K562 (cell line): Measurements from ENCODE around the gene ACAP3. TPM values are rescaled to one million over a fixed set of nuclear protein-coding genes. Genes with fewer than 3 reads are reported as not detected.

Experiments used
- CREB1 ChIP-seq, 2 experiments: sonication (generic) in 1 of 2; formaldehyde crosslinking in 1 of 2; IDR thresholded peaks; 2 replicates each; pipeline versions ENCODE4 v1.6.1 to v1.8.0; 2012 to 2022; ENCODE audit warnings: inconsistent platforms in 1 of 2, mild to moderate bottlenecking in 1 of 2, missing genetic modification reagents in 1 of 2, moderate library complexity in 1 of 2
- ELF1 ChIP-seq: fragments of 200-800 bp; sonication (Bioruptor generic); IDR thresholded peaks from 2 replicates; pipeline ENCODE4 v1.6.1; 2016; ENCODE audit warnings: missing genetic modification characterization, missing compliant biosample characterization
- ETV1 ChIP-seq: fragments of 450-650 bp; conservative IDR thresholded peaks from 2 replicates; pipeline ENCODE4 v1.6.1; 2016; ENCODE audit warnings: missing genetic modification characterization, control low read depth, low read depth, missing compliant biosample characterization
- FOXA1 ChIP-seq: fragments of 450-650 bp; IDR thresholded peaks from 2 replicates; pipeline ENCODE4 v1.6.1; 2016; ENCODE audit warnings: mild to moderate bottlenecking, borderline replicate concordance
- MECOM ChIP-seq: fragments of 250-450 bp; sonication (Bioruptor Pico); IDR thresholded peaks from 2 replicates; pipeline ENCODE4 v1.8.0; 2022; ENCODE audit warnings: inconsistent platforms
- NFATC3 ChIP-seq: fragments of 450-650 bp; IDR thresholded peaks from 2 replicates; pipeline ENCODE4 v1.6.1; 2017; ENCODE audit warnings: mild to moderate bottlenecking
- PCBP2 ChIP-seq: fragments of 200-400 bp; formaldehyde crosslinking; IDR thresholded peaks from 2 replicates; pipeline ENCODE4 v1.6.1; 2018; ENCODE audit warnings: low read length, low read depth, mild to moderate bottlenecking, moderate library complexity; ENCODE audit not compliant: poor library complexity, severe bottlenecking
- PML ChIP-seq: IDR thresholded peaks from 2 replicates; pipeline ENCODE4 v1.6.1; 2012; ENCODE audit warnings: low read length, inconsistent platforms
- RCOR1 ChIP-seq, 2 experiments: IDR thresholded peaks; 2 replicates each; pipeline ENCODE4 v1.6.1; 2012; ENCODE audit warnings: low read depth in 2 of 2, low read length in 2 of 2, borderline replicate concordance in 1 of 2, improper control_type of control experiment in 1 of 2
- THAP12 ChIP-seq: fragments of 250-450 bp; sonication (Bioruptor Pico); IDR thresholded peaks from 2 replicates; pipeline ENCODE4 v1.9.0; 2021; ENCODE audit warnings: mild to moderate bottlenecking, inconsistent platforms
- ZBTB11 ChIP-seq, 3 experiments: fragments of 200-800 bp in 1 of 3; fragments of 250-450 bp in 1 of 3; fragments of 450-650 bp in 1 of 3; sonication (Bioruptor Pico) in 1 of 3; sonication (Bioruptor generic) in 1 of 3; formaldehyde crosslinking in 1 of 3; IDR thresholded peaks; 2 replicates each; pipeline versions ENCODE4 v1.6.1 to v1.8.0; 2016 to 2022; ENCODE audit warnings: mild to moderate bottlenecking in 2 of 3, missing genetic modification characterization in 2 of 3, missing compliant biosample characterization in 1 of 3, moderate library complexity in 1 of 3
- ZNF146 ChIP-seq: IDR thresholded peaks from one replicate; pipeline ENCODE4 v1.6.1; 2018; ENCODE audit warnings: missing compliant biosample characterization; ENCODE audit not compliant: unreplicated experiment
- ZNF217 ChIP-seq: sonication (generic); formaldehyde crosslinking; IDR thresholded peaks from 2 replicates; pipeline ENCODE4 v1.8.0; 2022; ENCODE audit warnings: mild to moderate bottlenecking, missing genetic modification reagents
- ZNF224 ChIP-seq: sonication (generic); formaldehyde crosslinking; IDR thresholded peaks from 2 replicates; pipeline ENCODE4 v1.8.0; 2022; ENCODE audit warnings: mild to moderate bottlenecking, missing genetic modification reagents
- ZNF23 ChIP-seq: fragments of 250-450 bp; sonication (Bioruptor Pico); IDR thresholded peaks from 2 replicates; pipeline ENCODE4 v1.4.0; 2020; ENCODE audit warnings: mild to moderate bottlenecking
- ZNF253 ChIP-seq: fragments of 250-450 bp; sonication (Bioruptor Pico); conservative IDR thresholded peaks from 2 replicates; pipeline ENCODE4 v1.6.1; 2021; ENCODE audit warnings: mild to moderate bottlenecking
- ZNF707 ChIP-seq: fragments of 250-450 bp; sonication (Bioruptor Pico); conservative IDR thresholded peaks from 2 replicates; pipeline ENCODE4 v1.8.0; 2022; ENCODE audit warnings: inconsistent platforms, mild to moderate bottlenecking, moderate library complexity
- polyA plus RNA-seq, 8 experiments: library from polyadenylated mRNA; depleted of rRNA in 4 of 8; stranded (reverse) in 5 of 8; unstranded in 3 of 8; fragments of >200 nt; fragmentation: Nextera tagmentation in 2 of 8; fragmentation: Illumina TruSeq in 1 of 8; extraction: Ambion mirVana in 2 of 8; extraction: Trizol in 1 of 8; gene quantifications; 2 replicates each; pipeline versions ENCODE4 v1.2.1 to v1.2.3, GENCODE V29; 2011 to 2014; ENCODE audit warnings: inconsistent platforms in 1 of 8, missing spikeins in 1 of 8
- total RNA-seq, 7 experiments: library from RNA; depleted of rRNA in 6 of 7; stranded (reverse); fragments of >200 nt in 6 of 7; fragmentation: Illumina TruSeq in 2 of 7; extraction: Trizol in 2 of 7; gene quantifications; 2 replicates each; pipeline versions ENCODE4 v1.2.1 to v1.2.3, GENCODE V29; 2011 to 2021; ENCODE audit warnings: low replicate concordance in 1 of 7
- TF ChIP-seq, protein P1 (sequence below): sonication (generic); formaldehyde crosslinking; IDR thresholded peaks from 2 replicates; pipeline ENCODE4 v1.8.1; 2023; ENCODE audit warnings: mild to moderate bottlenecking, missing genetic modification reagents, moderate library complexity
- TF ChIP-seq, protein P2 (sequence below): fragments of 450-650 bp; formaldehyde crosslinking; IDR thresholded peaks from 2 replicates; pipeline ENCODE4 v1.4.0; 2020; ENCODE audit warnings: mild to moderate bottlenecking, moderate library complexity

Gene ACAP3
- total and polyA plus RNA-seq, 9 of the 15 experiments (the other 6 are each of a cell fraction or from before 2014, with no cell fraction given) = 0.01 to 49.0 (median 12.0) TPM

DNA sequence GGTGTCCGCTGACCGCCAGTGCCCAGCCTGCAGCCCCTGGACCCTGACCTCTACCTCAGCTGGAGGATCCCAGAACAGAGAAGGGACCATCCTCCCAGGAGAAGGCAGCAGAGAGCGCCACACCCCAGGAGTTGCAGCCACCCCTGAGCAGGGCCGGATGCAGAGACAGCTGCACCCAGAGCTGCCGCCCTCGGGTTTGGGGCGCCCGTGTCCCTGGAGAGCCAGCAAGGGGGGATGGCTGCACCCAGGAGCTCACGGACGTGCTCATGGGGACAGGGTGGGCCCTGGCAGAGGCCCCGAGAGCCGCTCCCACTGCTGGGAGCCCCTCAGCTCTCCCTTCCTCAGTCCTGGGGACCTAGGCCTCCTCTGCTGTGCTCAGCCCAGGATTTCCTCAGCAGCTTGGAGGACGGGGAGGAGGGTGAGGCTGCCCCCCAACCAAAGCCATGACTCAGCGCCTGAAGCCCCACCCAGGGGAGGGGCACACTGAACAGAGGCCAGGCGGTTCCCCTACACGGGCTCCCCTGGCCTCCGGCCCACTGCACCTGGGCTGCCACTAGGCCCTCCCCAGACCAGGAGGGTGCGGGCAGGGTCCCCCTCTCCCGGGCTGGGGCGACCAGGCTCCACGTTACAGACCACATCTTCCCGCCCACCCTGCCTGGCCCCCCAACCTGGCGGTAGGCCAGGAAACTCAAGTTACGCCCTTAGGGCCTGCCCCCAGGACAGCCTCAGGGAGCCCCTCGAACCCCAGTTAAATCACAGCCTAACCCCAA lies 2.2 kb downstream of the ACAP3 start (continued):
- TF ChIP-seq CREB1 (IDR thresholded peaks at IDR 0.05) = no peak; the same call in 1 of the 2 replicates
- TF ChIP-seq CREB1 (CRISPR knock-in tag; IDR thresholded peaks at IDR 0.05) = no peak
- TF ChIP-seq PCBP2 = no peak
- TF ChIP-seq ZNF217 (CRISPR knock-in tag) = no peak
- no peak for TF ChIP-seq THAP12 (CRISPR knock-in tag)
- TF ChIP-seq ZNF146 (CRISPR knock-in tag) = no peak
- TF ChIP-seq PML = no peak
- 0 out of 2 replicates have a peak, but pooled peaks have one; percentile 47 for TF ChIP-seq ETV1 (tag)
- TF ChIP-seq RCOR1 (IDR thresholded peaks at IDR 0.05; ENCODE audit: borderline replicate concordance in 1 of 2, low read depth in 2 of 2, low read length in 2 of 2) = peak in 1 of 2 experiments; percentile 34; a peak in 1 of 4 replicates
- TF ChIP-seq ZNF224 (CRISPR knock-in tag) = no peak
- no peak for TF ChIP-seq ZNF707 (CRISPR knock-in tag)
- no peak for TF ChIP-seq NFATC3
- TF ChIP-seq, protein P1, sequence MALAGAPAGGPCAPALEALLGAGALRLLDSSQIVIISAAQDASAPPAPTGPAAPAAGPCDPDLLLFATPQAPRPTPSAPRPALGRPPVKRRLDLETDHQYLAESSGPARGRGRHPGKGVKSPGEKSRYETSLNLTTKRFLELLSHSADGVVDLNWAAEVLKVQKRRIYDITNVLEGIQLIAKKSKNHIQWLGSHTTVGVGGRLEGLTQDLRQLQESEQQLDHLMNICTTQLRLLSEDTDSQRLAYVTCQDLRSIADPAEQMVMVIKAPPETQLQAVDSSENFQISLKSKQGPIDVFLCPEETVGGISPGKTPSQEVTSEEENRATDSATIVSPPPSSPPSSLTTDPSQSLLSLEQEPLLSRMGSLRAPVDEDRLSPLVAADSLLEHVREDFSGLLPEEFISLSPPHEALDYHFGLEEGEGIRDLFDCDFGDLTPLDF (CRISPR knock-in tag) = no peak
- TF ChIP-seq ZNF23 = no peak
- TF ChIP-seq MECOM (CRISPR knock-in tag) = no peak
- no peak for TF ChIP-seq FOXA1
- no peak for TF ChIP-seq ZNF253 (CRISPR knock-in tag)
- no peak for TF ChIP-seq ZBTB11 (CRISPR knock-in tag; IDR thresholded peaks at IDR 0.05)
- TF ChIP-seq, protein P2, sequence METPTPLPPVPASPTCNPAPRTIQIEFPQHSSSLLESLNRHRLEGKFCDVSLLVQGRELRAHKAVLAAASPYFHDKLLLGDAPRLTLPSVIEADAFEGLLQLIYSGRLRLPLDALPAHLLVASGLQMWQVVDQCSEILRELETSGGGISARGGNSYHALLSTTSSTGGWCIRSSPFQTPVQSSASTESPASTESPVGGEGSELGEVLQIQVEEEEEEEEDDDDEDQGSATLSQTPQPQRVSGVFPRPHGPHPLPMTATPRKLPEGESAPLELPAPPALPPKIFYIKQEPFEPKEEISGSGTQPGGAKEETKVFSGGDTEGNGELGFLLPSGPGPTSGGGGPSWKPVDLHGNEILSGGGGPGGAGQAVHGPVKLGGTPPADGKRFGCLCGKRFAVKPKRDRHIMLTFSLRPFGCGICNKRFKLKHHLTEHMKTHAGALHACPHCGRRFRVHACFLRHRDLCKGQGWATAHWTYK = no peak
- TF ChIP-seq ELF1 (tag) = no peak
